K562 (cell line): ENCODE measurements around the gene VAT1L. TPM values are rescaled to one million over a fixed set of nuclear protein-coding genes. Genes with fewer than 3 reads are reported as not detected.
"Not testable (repeated sequence)": the region's sequence is repeated elsewhere in the genome, so short reads cannot be mapped to it uniquely, and the experiment has no call there.

ENCODE experiments used
- ATAC-seq: fragments of 200-7000 bp; cut with Tn5 transposase; 3 replicates; pipeline ENCODE4 v1.9.1; 2020; ENCODE audit warnings: moderate library complexity
- BruUV-seq: library from RNA; stranded (reverse); fragments of 400-500 nt; replicated peaks from 2 replicates; lab custom pipeline; 2021; lab: Mats Ljungman, UMichigan
- CTCF ChIA-PET: fragments of 300-600 bp; formaldehyde crosslinking; extraction: SDS; loops from one replicate; lab custom pipeline; 2021; ENCODE audit warnings: low intra/inter-chr PET ratio; lab: Yijun Ruan, JAX
- POLR2A ChIA-PET: fragments of 300-600, 350-650 bp; sonication (Branson Sonifier 250); formaldehyde crosslinking; extraction: SDS; loops from one replicate; lab custom pipeline; 2021; ENCODE audit warnings: antibody characterized with exemption, inconsistent platforms; lab: Yijun Ruan, JAX
- DNase-seq, 4 experiments: peaks; one replicate each; pipeline versions ENCODE4 v3.0.0 to v3.0.0-alpha.2; 2011 to 2018; ENCODE audit warnings: low spot score in 3 of 4, mixed read lengths in 3 of 4; ENCODE audit errors: extremely low read depth in 1 of 4
- FAIRE-seq: peaks from 2 replicates; lab custom pipeline; 2011; peaks lifted over from hg19 to GRCh38; lab: Jason Lieb, UNC
- H2AFZ ChIP-seq: 2 replicates; pipeline ENCODE4 v1.6.0; 2011; ENCODE audit warnings: low read depth, low read length, control low read depth, inconsistent platforms
- H3K27ac ChIP-seq: fragments of 200-600 bp; 3 replicates; pipeline ENCODE4 v1.8.0; 2011; ENCODE audit warnings: low read depth, mild to moderate bottlenecking, control low read depth, inconsistent platforms, low read length, moderate library complexity, mixed read lengths; ENCODE audit errors: extremely low read depth
- H3K27me3 ChIP-seq, 2 experiments: fragments of 300-600 bp in 1 of 2; 2 replicates in 1 of 2; 3 replicates in 1 of 2; pipeline versions ENCODE4 v1.6.0 to v1.8.0; 2011; ENCODE audit warnings: inconsistent platforms in 2 of 2, low read length in 2 of 2, mild to moderate bottlenecking in 1 of 2, mixed read lengths in 1 of 2, moderate library complexity in 1 of 2; ENCODE audit not compliant: control insufficient read depth in 2 of 2, insufficient read depth in 2 of 2
- H3K36me3 ChIP-seq: fragments of 300-600 bp; 3 replicates; pipeline ENCODE4 v1.8.0; 2011; ENCODE audit warnings: mild to moderate bottlenecking, low read length, inconsistent platforms; ENCODE audit not compliant: control insufficient read depth, insufficient read depth
- H3K4me1 ChIP-seq, 2 experiments: fragments of 200-600 bp in 1 of 2; replicated peaks in 1 of 2; 2 replicates in 1 of 2; 3 replicates in 1 of 2; pipeline versions ENCODE4 v1.5.1 to v1.8.0; 2011; ENCODE audit warnings: inconsistent platforms in 2 of 2, low read length in 2 of 2, mild to moderate bottlenecking in 1 of 2, mixed read lengths in 1 of 2, moderate library complexity in 1 of 2; ENCODE audit not compliant: control insufficient read depth in 2 of 2, insufficient read depth in 2 of 2
- H3K4me2 ChIP-seq: 2 replicates; pipeline ENCODE4 v1.6.1; 2011; ENCODE audit warnings: low read length, control low read depth, inconsistent platforms, mixed read lengths; ENCODE audit not compliant: insufficient read depth
- H3K4me3 ChIP-seq: fragments of 200-600 bp; sonication (generic), shearing (Covaris generic); 2 replicates; pipeline ENCODE4 v1.5.1; 2016; ENCODE audit warnings: control low read depth, inconsistent platforms
- H3K79me2 ChIP-seq: fragments of 200-600 bp; 3 replicates; pipeline ENCODE4 v1.8.0; 2011; ENCODE audit warnings: low read length, inconsistent platforms; ENCODE audit not compliant: control insufficient read depth, insufficient read depth
- H3K9ac ChIP-seq, 2 experiments: 2 replicates each; pipeline versions ENCODE4 v1.6.0 to v1.6.1; 2011; ENCODE audit warnings: low read depth in 2 of 2, low read length in 2 of 2, control low read depth in 1 of 2, inconsistent platforms in 1 of 2, mild to moderate bottlenecking in 1 of 2, mixed read lengths in 1 of 2; ENCODE audit not compliant: insufficient read depth in 1 of 2
- H3K9me1 ChIP-seq: one replicate; pipeline ENCODE4 v1.6.0; 2011; ENCODE audit warnings: inconsistent platforms, mild to moderate bottlenecking, low read length, moderate library complexity; ENCODE audit not compliant: control insufficient read depth, insufficient read depth
- H3K9me3 ChIP-seq: replicated peaks from 2 replicates; pipeline ENCODE4 v1.5.1; 2011; ENCODE audit warnings: low read depth, low read length, inconsistent platforms; ENCODE audit not compliant: control insufficient read depth, insufficient read depth
- H4K20me1 ChIP-seq: replicated peaks from 2 replicates; pipeline ENCODE4 v1.6.1; 2011; ENCODE audit warnings: low read length, inconsistent platforms, mixed read lengths; ENCODE audit not compliant: control insufficient read depth, insufficient read depth
- RNF2 ChIP-seq: sonication (generic); IDR thresholded peaks from 2 replicates; pipeline ENCODE4 v1.6.1; 2016
- WGBS: fragments of 100-300 bp; shearing (Covaris generic); methylation state at CpG from one replicate; pipeline ENCODE4 v1.1.6; 2016; ENCODE audit warnings: low coverage, mixed read lengths; ENCODE audit not compliant: insufficient coverage; ENCODE audit errors: missing lambda C conversion rate; 5-methylcytosine and 5-hydroxymethylcytosine counted together
- in situ Hi-C: fragments of 300-500 bp; cut with MboI; formaldehyde crosslinking; loops from 4 replicates; pipeline ENCODE4 v1.15.0; 2018; ENCODE audit warnings: inconsistent platforms, mixed read lengths
- intact Hi-C: fragments of 100-400 bp; cut with micrococcal nuclease; formaldehyde crosslinking; loops from 2 replicates; pipeline ENCODE4 v1.14.2; 2022
- polyA plus RNA-seq, 8 experiments: library from polyadenylated mRNA; depleted of rRNA in 4 of 8; stranded (reverse) in 5 of 8; unstranded in 3 of 8; fragments of >200 nt; fragmentation: Nextera tagmentation in 2 of 8; fragmentation: Illumina TruSeq in 1 of 8; extraction: Ambion mirVana in 2 of 8; extraction: Trizol in 1 of 8; gene quantifications; 2 replicates each; pipeline versions ENCODE4 v1.2.1 to v1.2.3, GENCODE V29; 2011 to 2014; ENCODE audit warnings: inconsistent platforms in 1 of 8, missing spikeins in 1 of 8
- total RNA-seq, 7 experiments: library from RNA; depleted of rRNA in 6 of 7; stranded (reverse); fragments of >200 nt in 6 of 7; fragmentation: Illumina TruSeq in 2 of 7; extraction: Trizol in 2 of 7; gene quantifications; 2 replicates each; pipeline versions ENCODE4 v1.2.1 to v1.2.3, GENCODE V29; 2011 to 2021; ENCODE audit warnings: low replicate concordance in 1 of 7

The VAT1L gene
- total and polyA plus RNA-seq, 9 of the 15 experiments (the other 6 are each of a cell fraction or from before 2014, with no cell fraction given) = 0.01 TPM; not detected in 8

DNA sequence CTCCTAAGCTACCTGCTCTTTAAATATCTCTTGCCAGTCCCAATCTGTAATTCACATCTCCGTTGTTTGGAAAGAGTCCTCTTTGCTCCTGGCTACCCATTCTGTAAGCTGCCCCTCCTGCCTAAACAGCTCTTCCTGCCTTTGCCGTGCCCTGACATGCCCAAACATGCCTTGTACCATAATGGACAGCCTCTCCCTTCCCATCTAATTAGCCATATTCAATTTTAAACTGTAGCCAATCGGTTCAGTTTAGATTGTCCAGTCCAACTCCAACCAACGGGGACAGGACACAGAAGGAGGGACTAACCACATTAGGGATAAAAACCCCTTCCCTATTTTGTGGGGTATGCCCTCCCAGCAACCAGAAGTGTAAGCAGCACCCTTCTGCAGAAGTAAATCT lies 203.3 kb downstream of the VAT1L start:
- Histone ChIP-seq H3K79me2 (no peaks in the 10 kb centered on the region), H3K27me3 (no peaks in the 10 kb centered on the region), H4K20me1 (no peaks in the 10 kb centered on the region), H3K9me3 (no peaks in the 10 kb centered on the region), H3K4me3 (no peak overlapping the region), H3K36me3 (no peaks in the 10 kb centered on the region), H3K4me2 (no peak overlapping the region), H3K9ac (no peak overlapping the region), H3K4me1 (no peaks in the 10 kb centered on the region), H3K9me1 (no peaks in the 10 kb centered on the region), H3K27ac (no peak overlapping the region), H2AFZ (no peak overlapping the region)
- CTCF ChIA-PET = no interaction called here
- POLR2A ChIA-PET = no interaction called here
- in situ Hi-C loops (no loop called here), intact Hi-C loops (no loop called here)
- no peak for DNase-seq
- no peak for TF ChIP-seq RNF2
- ATAC-seq = no peak
- WGBS = 0% methylated on average over 4 of the region's 4 CpGs
- no TSS peak for BruUV-seq
- FAIRE-seq = no peak

DNA sequence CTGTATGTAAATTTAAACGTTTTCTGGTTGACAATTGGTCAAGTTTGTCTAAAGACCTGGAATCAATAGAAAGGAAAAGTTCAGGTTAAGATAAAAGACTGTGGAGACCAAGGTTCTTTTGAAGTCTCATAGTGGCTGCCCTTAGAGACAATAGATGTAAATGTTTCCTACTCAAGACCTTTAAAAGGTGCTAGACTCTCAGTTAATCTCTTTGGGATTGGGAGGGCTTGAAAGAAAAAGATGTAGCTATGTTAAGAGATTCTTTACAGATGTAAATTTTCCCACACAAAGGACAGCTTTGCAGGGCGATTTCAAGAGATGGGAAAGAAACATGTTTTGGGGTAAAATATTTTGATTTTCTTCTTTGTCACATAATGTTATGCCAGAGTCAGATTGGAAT lies 204.0 kb downstream of the VAT1L start:
- H3K9ac ChIP-seq, H3K4me3 ChIP-seq, BruUV-seq, H2AFZ ChIP-seq, H3K4me1 ChIP-seq, H3K79me2 ChIP-seq, POLR2A ChIA-PET, H4K20me1 ChIP-seq, H3K36me3 ChIP-seq, FAIRE-seq, ATAC-seq, H3K4me2 ChIP-seq, H3K9me3 ChIP-seq, intact Hi-C loops, H3K27me3 ChIP-seq, H3K9me1 ChIP-seq, in situ Hi-C loops, DNase-seq, H3K27ac ChIP-seq, CTCF ChIA-PET: not testable (repeated sequence)
- WGBS = 0% methylated on average over 2 of the region's 2 CpGs
